ENCODE data around the gene ZDHHC4. TPM values are rescaled to one million over a fixed set of nuclear protein-coding genes. Genes with fewer than 3 reads are reported as not detected.

The ZDHHC4 gene
- polyA plus RNA-seq, 3 donors from 2014 or later: 60.5 to 135 (median 69.4) TPM

DNA sequence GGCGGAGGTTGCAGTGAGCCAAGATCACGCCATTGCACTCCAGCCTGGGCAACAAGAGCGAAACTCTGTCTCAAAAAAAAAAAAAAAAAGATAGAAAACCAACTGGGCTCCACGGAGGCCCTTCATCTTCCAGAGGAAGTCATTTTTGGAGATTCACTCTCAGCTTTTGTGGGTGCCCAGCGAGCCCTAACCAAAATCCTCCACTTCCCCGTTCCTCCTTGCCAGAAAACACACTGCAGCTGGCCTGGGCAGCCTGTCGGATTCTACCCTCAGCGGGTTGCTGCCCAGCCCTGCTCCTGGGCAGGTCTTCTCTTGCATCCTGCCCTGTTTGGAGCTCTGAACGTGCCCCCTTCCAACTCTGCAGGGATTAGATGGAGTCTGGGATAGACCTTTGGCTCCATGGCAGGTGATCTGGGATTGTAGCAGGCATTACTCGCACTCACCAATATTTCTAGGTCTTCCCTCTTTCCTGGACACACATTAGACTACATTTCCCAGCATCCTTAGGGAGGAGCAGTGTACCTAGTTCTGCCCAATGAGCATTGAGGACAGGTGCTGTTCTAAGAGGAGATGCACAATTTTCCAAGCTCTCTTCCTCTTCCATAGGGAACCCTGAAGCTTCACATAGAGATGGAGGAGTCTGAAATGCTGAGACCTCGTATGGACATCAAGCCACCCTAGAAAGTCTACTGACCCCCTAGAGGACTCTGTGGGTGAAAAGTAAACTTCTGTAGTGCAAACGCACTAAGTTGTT is 30.6 kb upstream of the ZDHHC4 start:
- Mint-ChIP-seq H3K4me3 (no peak overlapping the region), H3K27ac (no peak overlapping the region)

GRCh38 chr7:6547400-6547799 is 29.9 kb upstream of the ZDHHC4 start:
- Mint-ChIP-seq H3K27ac (no peak overlapping the region), H3K36me3 (no peaks in the 10 kb centered on the region), H3K9me3 (no peaks in the 10 kb centered on the region), H3K4me1 (no peaks in the 10 kb centered on the region), H3K4me3 (no peak overlapping the region), H3K27me3 (ENCODE audit: low read depth in 3 of 3) (peaks cover 0 to 2% (median 1%) of the 10 kb centered on the region in 3 donors)
- DNase-seq: no peak

More for the DNA sequence above, 30.6 kb upstream of the ZDHHC4 start:
- H3K9me3 Mint-ChIP-seq: no peaks in the 10 kb centered on the region
- no peak for DNase-seq
- H3K27me3 Mint-ChIP-seq (ENCODE audit: low read depth in 3 of 3): peaks cover 0 to 1% (median 0%) of the 10 kb centered on the region in 3 donors
- no peaks in the 10 kb centered on the region for H3K4me1 Mint-ChIP-seq
- no peaks in the 10 kb centered on the region for H3K36me3 Mint-ChIP-seq

GRCh38 chr7:6551016-6551511 is 26.2 kb upstream of the ZDHHC4 start, which contains the start of gene GRID2IP:
Gene GRID2IP, minus strand, starts transcription at chr7:6551461. Its CDS starts 25 bp downstream, at chr7:6551436.
- Mint-ChIP-seq H3K27ac (no peak within 1 kb of the TSS), H3K27me3 (ENCODE audit: low read depth in 3 of 3) (peaks cover 0 to 2% (median 1%) of the 10 kb centered on the region in 3 donors), H3K4me3 (no peak within 1 kb of the TSS), H3K9me3 (no peaks in the 10 kb centered on the region), H3K4me1 (no peaks in the 10 kb centered on the region), H3K36me3 (no peaks in the 10 kb centered on the region)
- no peak for DNase-seq

DNA sequence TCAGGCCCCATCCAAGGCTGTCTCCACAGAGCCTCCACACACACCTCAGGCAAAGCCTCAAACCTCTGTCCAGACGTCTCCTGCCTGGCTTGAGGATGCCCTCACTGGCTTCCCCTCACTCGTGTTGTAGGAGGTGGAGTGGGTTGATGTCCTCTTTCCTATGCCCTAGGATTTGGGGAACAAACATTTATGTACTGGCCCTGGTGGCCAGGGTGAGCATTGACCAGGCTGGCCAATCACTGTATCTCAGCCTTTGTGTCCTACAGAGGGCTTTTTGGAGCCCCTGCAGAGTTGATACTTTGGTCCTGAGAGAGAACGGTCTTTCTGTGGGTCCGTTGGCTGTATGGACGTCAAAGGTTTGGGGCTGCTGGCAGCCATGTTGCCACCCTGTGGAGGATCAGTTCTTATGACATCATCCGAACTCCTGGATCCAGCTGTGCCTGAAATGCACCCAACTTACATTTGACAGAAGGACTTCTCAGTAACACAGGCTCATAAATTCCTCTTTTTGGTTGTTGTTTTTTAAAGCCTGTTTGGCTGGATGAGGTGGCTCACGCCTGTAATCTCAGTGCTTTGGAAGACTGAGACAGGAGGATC is 23.7 kb upstream of the ZDHHC4 start:
- Mint-ChIP-seq H3K36me3 (no peaks in the 10 kb centered on the region), H3K27ac (no peak overlapping the region), H3K27me3 (ENCODE audit: low read depth in 3 of 3) (peaks cover 0 to 2% (median 1%) of the 10 kb centered on the region in 3 donors), H3K4me1 (no peaks in the 10 kb centered on the region), H3K9me3 (no peaks in the 10 kb centered on the region), H3K4me3 (no peak overlapping the region)
- no peak for DNase-seq

GRCh38 chr7:6554848-6555247 is 22.4 kb upstream of the ZDHHC4 start:
- Mint-ChIP-seq H3K27ac (no peak overlapping the region), H3K4me3 (no peak overlapping the region), H3K36me3 (no peaks in the 10 kb centered on the region), H3K9me3 (no peaks in the 10 kb centered on the region), H3K27me3 (ENCODE audit: low read depth in 3 of 3) (peaks cover 2 to 4% (median 3%) of the 10 kb centered on the region in 3 donors), H3K4me1 (no peaks in the 10 kb centered on the region)
- no peak for DNase-seq

GRCh38 chr7:6556196-6556595 is 21.1 kb upstream of the ZDHHC4 start:
- H3K36me3 Mint-ChIP-seq: no peaks in the 10 kb centered on the region
- H3K27me3 Mint-ChIP-seq (ENCODE audit: low read depth in 3 of 3): peaks cover 2 to 4% (median 3%) of the 10 kb centered on the region in 3 donors
- no peaks in the 10 kb centered on the region for H3K4me1 Mint-ChIP-seq
- no peak overlapping the region for H3K27ac Mint-ChIP-seq
- H3K4me3 Mint-ChIP-seq: no peak overlapping the region
- no peaks in the 10 kb centered on the region for H3K9me3 Mint-ChIP-seq
- no peak for DNase-seq

- no peaks in the 10 kb centered on the region for H3K9me3 Mint-ChIP-seq
- H3K27me3 Mint-ChIP-seq (ENCODE audit: low read depth in 3 of 3): peaks cover 0 to 4% (median 3%) of the 10 kb centered on the region in 3 donors
- no peak overlapping the region for H3K4me3 Mint-ChIP-seq
- H3K36me3 Mint-ChIP-seq: no peaks in the 10 kb centered on the region
- H3K27ac Mint-ChIP-seq: no peak overlapping the region
- DNase-seq: no peak
- no peaks in the 10 kb centered on the region for H3K4me1 Mint-ChIP-seq
Observed at GRCh38 chr7:6558837-6559236, 18.4 kb upstream of the ZDHHC4 start.

- Mint-ChIP-seq H3K9me3 (no peaks in the 10 kb centered on the region), H3K27me3 (ENCODE audit: low read depth in 3 of 3) (peaks cover 0 to 4% (median 3%) of the 10 kb centered on the region in 3 donors), H3K4me1 (no peaks in the 10 kb centered on the region), H3K36me3 (no peaks in the 10 kb centered on the region), H3K4me3 (no peak overlapping the region), H3K27ac (no peak overlapping the region)
- no peak for DNase-seq
Observed at GRCh38 chr7:6559896-6560295, 17.4 kb upstream of the ZDHHC4 start.

- Mint-ChIP-seq H3K36me3 (no peaks in the 10 kb centered on the region), H3K4me3 (no peak overlapping the region), H3K4me1 (no peaks in the 10 kb centered on the region), H3K9me3 (no peaks in the 10 kb centered on the region), H3K27me3 (ENCODE audit: low read depth in 3 of 3) (peaks cover 0 to 6% (median 4%) of the 10 kb centered on the region in 3 donors), H3K27ac (no peak overlapping the region)
- no peak for DNase-seq
Observed at GRCh38 chr7:6562106-6562505, 15.1 kb upstream of the ZDHHC4 start.

DNA sequence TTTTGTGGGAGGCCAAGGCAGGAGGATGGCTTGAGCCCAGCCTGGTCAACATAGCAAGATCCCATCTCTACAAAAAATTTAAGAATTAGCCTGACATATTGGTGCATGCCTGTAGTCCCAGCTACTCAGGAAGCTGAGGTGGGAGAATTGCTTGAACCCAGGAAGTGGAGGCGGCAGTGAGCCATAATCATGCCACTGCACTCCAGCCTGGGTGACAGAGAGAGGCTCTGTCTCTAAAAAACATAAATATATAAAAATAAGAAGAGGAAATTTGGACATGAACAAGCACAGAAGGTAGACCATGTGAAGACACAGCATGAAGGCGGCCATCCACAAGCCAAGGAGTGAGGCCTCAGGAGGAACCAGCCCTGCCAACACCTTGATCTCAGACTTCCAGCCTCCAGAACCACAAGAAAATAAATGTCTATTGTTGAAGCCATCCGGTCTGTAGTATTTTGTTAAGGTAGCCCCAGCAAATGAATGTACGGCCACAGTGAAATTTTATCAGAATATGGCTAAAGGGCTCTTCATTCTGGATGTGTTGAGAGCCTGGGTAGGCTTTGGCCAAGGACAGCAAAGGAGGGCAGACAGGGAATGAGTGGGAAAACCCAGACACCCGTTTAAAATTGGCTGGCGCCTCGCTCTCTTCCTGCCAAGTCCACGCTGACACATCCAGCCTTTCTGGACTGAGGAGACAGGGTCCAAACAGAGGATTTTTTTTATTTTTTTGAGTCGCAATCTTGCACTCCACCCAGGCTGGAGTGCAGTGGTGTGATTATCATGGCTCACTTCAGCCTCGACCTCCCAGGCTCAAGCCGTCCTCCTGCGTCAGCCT is 13.1 kb upstream of the ZDHHC4 start:
- Mint-ChIP-seq H3K4me1 (no peaks in the 10 kb centered on the region), H3K36me3 (no peaks in the 10 kb centered on the region), H3K4me3 (no peak overlapping the region), H3K27me3 (ENCODE audit: low read depth in 3 of 3) (peaks cover 0 to 6% (median 2%) of the 10 kb centered on the region in 3 donors), H3K9me3 (no peaks in the 10 kb centered on the region), H3K27ac (no peak overlapping the region)
- no peak for DNase-seq

DNA sequence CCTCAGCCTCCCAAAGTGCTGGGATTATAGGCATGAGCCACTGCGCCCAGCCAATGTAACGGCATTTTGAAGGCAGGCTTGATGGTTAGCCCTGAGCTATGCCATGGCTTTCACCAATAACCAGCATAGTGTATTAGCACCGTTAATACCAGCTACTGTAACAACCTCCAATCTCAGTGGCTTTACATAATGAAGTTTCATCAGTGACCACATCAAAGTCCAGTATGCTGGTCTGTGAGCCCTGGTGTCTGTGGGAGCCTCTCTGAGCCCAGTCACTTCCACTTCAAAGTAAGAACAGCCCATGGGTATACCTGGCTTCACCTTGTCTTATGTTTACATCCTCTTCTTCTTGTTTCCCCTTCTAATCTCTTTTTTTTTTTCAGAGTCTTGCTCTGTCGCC is 11.6 kb upstream of the ZDHHC4 start:
- Mint-ChIP-seq H3K36me3 (no peaks in the 10 kb centered on the region), H3K4me3 (no peak overlapping the region), H3K9me3 (no peaks in the 10 kb centered on the region), H3K4me1 (no peaks in the 10 kb centered on the region), H3K27ac (no peak overlapping the region), H3K27me3 (ENCODE audit: low read depth in 3 of 3) (peaks cover 0 to 4% (median 4%) of the 10 kb centered on the region in 3 donors)
- DNase-seq: no peak

GRCh38 chr7:6567886-6568285 is 9.4 kb upstream of the ZDHHC4 start:
- Mint-ChIP-seq H3K27ac (no peak overlapping the region), H3K4me3 (no peak overlapping the region)

DNA sequence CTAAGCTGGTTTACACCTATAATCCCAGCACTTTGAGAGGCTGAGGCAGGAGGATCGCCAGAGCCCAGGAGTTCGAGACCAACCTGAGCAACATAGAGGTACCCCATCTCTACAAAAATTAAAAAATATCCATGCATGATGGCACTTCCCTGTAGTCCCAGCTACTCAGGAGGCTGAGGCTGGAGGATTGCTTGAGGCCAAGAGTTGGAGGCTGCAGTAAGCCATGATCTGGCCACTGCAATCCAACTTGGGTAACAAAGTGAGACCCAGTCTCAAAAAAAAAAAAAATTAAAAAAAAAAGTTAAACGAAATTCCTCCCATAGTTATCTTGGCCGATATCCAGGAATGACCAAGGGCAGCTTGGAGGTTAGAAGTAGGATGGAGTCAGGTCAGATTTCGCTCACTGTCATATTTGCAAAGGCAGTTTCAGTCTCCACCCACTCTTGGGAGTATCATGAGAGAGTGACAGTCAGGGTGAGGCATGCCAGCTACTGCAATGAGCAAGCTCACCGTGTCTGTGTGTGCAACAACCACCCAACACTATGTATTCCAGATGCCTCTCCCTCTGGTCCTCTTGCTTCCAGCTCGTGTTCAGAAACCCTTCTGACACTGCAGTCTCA is 6.0 kb upstream of the ZDHHC4 start:
- DNase-seq: no peak
- no peaks in the 10 kb centered on the region for H3K36me3 Mint-ChIP-seq
- no peak overlapping the region for H3K4me3 Mint-ChIP-seq
- no peak overlapping the region for H3K27ac Mint-ChIP-seq
- H3K9me3 Mint-ChIP-seq: no peaks in the 10 kb centered on the region
- peaks cover 2 to 8% (median 5%) of the 10 kb centered on the region in 3 donors for H3K27me3 Mint-ChIP-seq (ENCODE audit: low read depth in 3 of 3)
- peaks cover 0 to under 1% of the 10 kb centered on the region in 2 donors for H3K4me1 Mint-ChIP-seq

More at GRCh38 chr7:6567886-6568285, 9.4 kb upstream of the ZDHHC4 start:
- Mint-ChIP-seq H3K9me3 (no peaks in the 10 kb centered on the region), H3K27me3 (ENCODE audit: low read depth in 3 of 3) (peaks cover 2 to 6% (median 4%) of the 10 kb centered on the region in 3 donors), H3K36me3 (no peaks in the 10 kb centered on the region), H3K4me1 (no peaks in the 10 kb centered on the region)
- DNase-seq: no peak
